ENCODE data around the gene ENDOU. TPM values are rescaled to one million over a fixed set of nuclear protein-coding genes. Genes with fewer than 3 reads are reported as not detected.

ENDOU gene
- total RNA-seq, 3 donors from 2014 or later, result 0.98 to 1.4 (median 1.0) TPM

DNA sequence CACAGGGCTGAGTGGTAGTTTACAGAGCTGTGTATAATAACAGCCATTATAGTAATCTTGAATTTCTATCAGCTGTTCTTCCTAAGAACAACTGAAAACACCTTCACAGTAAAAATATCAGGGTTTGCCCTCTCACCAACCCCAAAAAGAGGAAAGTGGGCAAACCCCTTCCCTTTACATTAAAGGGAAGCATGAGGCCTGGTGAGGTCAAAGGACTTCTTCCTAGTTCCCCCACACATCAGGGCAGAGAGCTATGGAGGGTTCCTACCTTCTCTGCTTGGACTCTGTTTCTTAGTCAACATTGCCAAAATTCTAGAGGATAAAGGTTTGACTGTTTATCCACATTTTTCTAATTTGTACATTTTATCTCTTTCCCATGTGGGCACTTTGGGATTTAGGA lies 15.0 kb downstream of the ENDOU start:
- no peaks in the 10 kb centered on the region for H3K9me3 ChIP-seq
- intact Hi-C loops (cut with DNase I; ENCODE audit: low total_unique reads), result no loop called here
- H3K27ac ChIP-seq, result no peak overlapping the region
- no peak for TF ChIP-seq POLR2A (IDR thresholded peaks at IDR 0.05)
- TF ChIP-seq, protein P1, sequence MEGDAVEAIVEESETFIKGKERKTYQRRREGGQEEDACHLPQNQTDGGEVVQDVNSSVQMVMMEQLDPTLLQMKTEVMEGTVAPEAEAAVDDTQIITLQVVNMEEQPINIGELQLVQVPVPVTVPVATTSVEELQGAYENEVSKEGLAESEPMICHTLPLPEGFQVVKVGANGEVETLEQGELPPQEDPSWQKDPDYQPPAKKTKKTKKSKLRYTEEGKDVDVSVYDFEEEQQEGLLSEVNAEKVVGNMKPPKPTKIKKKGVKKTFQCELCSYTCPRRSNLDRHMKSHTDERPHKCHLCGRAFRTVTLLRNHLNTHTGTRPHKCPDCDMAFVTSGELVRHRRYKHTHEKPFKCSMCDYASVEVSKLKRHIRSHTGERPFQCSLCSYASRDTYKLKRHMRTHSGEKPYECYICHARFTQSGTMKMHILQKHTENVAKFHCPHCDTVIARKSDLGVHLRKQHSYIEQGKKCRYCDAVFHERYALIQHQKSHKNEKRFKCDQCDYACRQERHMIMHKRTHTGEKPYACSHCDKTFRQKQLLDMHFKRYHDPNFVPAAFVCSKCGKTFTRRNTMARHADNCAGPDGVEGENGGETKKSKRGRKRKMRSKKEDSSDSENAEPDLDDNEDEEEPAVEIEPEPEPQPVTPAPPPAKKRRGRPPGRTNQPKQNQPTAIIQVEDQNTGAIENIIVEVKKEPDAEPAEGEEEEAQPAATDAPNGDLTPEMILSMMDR (IDR thresholded peaks at IDR 0.05), result no peak
- TF ChIP-seq POLR2AphosphoS5 (IDR thresholded peaks at IDR 0.05), result no peak
- peaks cover 8 to 11% of the 10 kb centered on the region in 2 donors for H3K4me1 ChIP-seq
- H3K4me3 ChIP-seq, result no peak overlapping the region
- H3K36me3 ChIP-seq, result no peaks in the 10 kb centered on the region
- no peak for DNase-seq (ENCODE audit: low spot score in 2 of 2)
- H3K27me3 ChIP-seq, result no peaks in the 10 kb centered on the region

DNA sequence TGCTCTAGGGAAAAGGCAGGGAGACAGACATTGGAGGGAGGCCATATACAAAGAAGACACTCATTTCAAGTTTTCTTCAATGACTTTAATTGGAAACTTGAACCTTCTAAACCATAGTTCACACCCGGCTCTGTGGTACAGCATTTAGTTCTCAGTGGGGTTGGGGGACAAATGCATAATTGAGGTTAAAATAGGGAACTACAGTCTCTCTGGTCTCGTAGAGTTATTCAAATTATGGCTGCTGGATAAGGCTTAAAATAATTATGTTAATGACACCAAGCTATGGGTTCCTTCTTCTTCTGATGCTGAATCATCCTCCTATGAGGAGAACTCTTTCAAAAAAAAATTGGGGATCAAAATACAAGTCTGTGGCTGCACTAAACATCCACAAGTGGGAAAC lies 15.6 kb downstream of the ENDOU start:
- no peaks in the 10 kb centered on the region for H3K36me3 ChIP-seq
- TF ChIP-seq, protein P1 (IDR thresholded peaks at IDR 0.05), result no peak
- TF ChIP-seq POLR2A (IDR thresholded peaks at IDR 0.05) (no peak), POLR2AphosphoS5 (IDR thresholded peaks at IDR 0.05) (no peak)
- intact Hi-C loops (cut with DNase I; ENCODE audit: low total_unique reads), result no loop called here
- DNase-seq (ENCODE audit: low spot score in 2 of 2), result no peak
- H3K27me3 ChIP-seq, result no peaks in the 10 kb centered on the region
- H3K4me3 ChIP-seq, result no peak overlapping the region
- no peaks in the 10 kb centered on the region for H3K9me3 ChIP-seq
- H3K27ac ChIP-seq, result no peak overlapping the region
- H3K4me1 ChIP-seq, result peaks cover 2 to 5% of the 10 kb centered on the region in 2 donors

DNA sequence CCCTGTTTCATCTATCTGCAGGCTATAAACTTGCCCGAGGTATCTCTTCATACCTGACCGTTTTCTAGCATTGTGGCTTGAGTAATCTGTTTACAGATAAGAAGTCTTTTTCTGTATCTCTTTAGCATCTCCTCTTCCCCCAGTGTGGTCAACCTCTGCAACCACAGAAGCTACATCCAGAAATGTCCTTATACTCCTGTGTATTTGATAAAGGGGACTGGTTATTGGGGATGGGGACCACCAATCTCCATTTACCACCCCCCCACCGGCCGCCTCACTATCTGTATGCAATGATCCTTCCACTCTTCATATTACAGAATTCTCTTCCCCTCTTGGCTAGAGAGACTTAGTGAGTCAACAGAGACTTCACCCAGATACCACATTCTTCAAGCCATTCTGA lies 16.1 kb downstream of the ENDOU start:
- Histone ChIP-seq H3K27ac (no peak overlapping the region), H3K4me3 (no peak overlapping the region), H3K27me3 (no peaks in the 10 kb centered on the region), H3K4me1 (peaks cover 0 to 5% of the 10 kb centered on the region in 2 donors), H3K36me3 (no peaks in the 10 kb centered on the region), H3K9me3 (no peaks in the 10 kb centered on the region)
- intact Hi-C loops (cut with DNase I; ENCODE audit: low total_unique reads), result no loop called here
- TF ChIP-seq POLR2A (IDR thresholded peaks at IDR 0.05) (no peak), POLR2AphosphoS5 (IDR thresholded peaks at IDR 0.05) (no peak)
- TF ChIP-seq, protein P1 (IDR thresholded peaks at IDR 0.05), result no peak
- no peak for DNase-seq (ENCODE audit: low spot score in 2 of 2)

DNA sequence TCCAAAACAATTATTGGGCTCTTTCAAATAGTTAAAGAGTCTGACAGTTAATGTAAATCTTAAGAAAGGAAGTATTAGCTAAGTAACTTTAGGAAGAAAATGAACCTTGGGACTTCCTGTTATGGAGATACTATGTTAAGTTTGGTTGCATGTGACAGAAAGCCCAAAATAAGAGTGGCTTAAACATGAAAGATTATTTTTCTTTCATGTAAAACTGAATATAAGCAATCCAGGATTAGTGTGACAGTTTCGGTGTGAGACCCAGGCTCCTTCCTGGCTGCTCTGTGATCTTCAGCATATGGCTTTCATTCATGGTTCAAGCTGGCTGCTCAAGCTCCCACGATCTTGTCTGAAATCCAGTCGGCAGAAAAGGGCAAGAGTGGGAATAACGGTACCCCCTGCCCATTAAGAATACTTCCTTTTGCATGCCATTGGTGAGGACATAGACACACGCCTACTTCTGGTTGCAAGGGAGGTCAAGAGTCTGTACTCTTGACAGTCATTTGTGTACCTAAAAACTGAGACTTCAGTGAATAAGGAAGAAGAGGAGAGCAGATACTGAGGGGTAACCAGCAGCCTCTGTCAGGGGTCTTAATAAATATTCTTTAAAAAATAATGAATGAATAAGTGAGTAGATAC lies 17.3 kb downstream of the ENDOU start:
- no peak for DNase-seq (ENCODE audit: low spot score in 2 of 2)
- Histone ChIP-seq H3K27me3 (no peaks in the 10 kb centered on the region), H3K36me3 (no peaks in the 10 kb centered on the region), H3K4me1 (peaks cover 0 to 5% of the 10 kb centered on the region in 2 donors), H3K27ac (no peak overlapping the region), H3K4me3 (no peak overlapping the region), H3K9me3 (no peaks in the 10 kb centered on the region)
- TF ChIP-seq POLR2AphosphoS5 (IDR thresholded peaks at IDR 0.05) (no peak), POLR2A (IDR thresholded peaks at IDR 0.05) (no peak)
- TF ChIP-seq, protein P1 (IDR thresholded peaks at IDR 0.05), result no peak
- intact Hi-C loops (cut with DNase I; ENCODE audit: low total_unique reads), result no loop called here

DNA sequence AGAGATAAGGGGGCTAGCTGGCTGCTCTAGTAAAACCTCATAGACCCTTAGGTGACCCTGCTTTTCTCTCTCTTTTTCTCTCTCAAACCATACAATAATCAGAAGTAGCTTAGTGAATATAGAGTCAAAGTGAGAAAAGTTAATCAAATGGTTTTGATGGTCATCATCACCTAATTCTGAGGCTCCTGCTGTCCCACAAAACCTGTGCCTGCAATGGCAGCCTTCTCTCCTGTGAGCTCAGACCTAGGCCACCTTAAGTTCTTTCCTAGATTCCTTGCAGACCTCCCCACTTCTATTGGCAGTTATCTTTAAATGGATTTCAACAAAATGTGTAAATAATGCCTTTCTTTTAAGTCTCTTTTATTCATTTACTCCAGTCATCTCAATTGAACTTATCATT lies 17.9 kb downstream of the ENDOU start:
- peaks cover 0 to 5% of the 10 kb centered on the region in 2 donors for H3K4me1 ChIP-seq
- H3K4me3 ChIP-seq, result no peak overlapping the region
- no peaks in the 10 kb centered on the region for H3K36me3 ChIP-seq
- intact Hi-C loops (cut with DNase I; ENCODE audit: low total_unique reads), result no loop called here
- H3K27me3 ChIP-seq, result no peaks in the 10 kb centered on the region
- no peak overlapping the region for H3K27ac ChIP-seq
- H3K9me3 ChIP-seq, result no peaks in the 10 kb centered on the region
- TF ChIP-seq, protein P1 (IDR thresholded peaks at IDR 0.05), result no peak
- TF ChIP-seq POLR2A (IDR thresholded peaks at IDR 0.05) (no peak), POLR2AphosphoS5 (IDR thresholded peaks at IDR 0.05) (no peak)
- DNase-seq (ENCODE audit: low spot score in 2 of 2), result no peak
